ENCODE data around the gene CISD3.

- TF ChIP-seq CTCF (IDR thresholded peaks at IDR 0.05; ENCODE audit: control extremely low read depth in 1 of 3, insufficient read depth in 1 of 3, low read depth in 1 of 3, low read length in 3 of 3), result no peak
- no peak for TF ChIP-seq GABPA (IDR thresholded peaks at IDR 0.05; ENCODE audit: borderline replicate concordance, insufficient read depth, low read length)
- TF ChIP-seq POLR2AphosphoS5 (IDR thresholded peaks at IDR 0.05; ENCODE audit: low read depth, low read length), result no peak
- no peak for TF ChIP-seq POLR2A (IDR thresholded peaks at IDR 0.05; ENCODE audit: control extremely low read depth in 1 of 2, low read depth in 2 of 2, low read length in 2 of 2)
- TF ChIP-seq YY1 (IDR thresholded peaks at IDR 0.05; ENCODE audit: low read depth, low read length), result no peak
- no peak for TF ChIP-seq EP300 (IDR thresholded peaks at IDR 0.05; ENCODE audit: borderline replicate concordance in 1 of 2, low read depth in 2 of 2, low read length in 2 of 2)
- no peak for TF ChIP-seq NRF1 (IDR thresholded peaks at IDR 0.05; ENCODE audit: low read depth, low read length)
- TF ChIP-seq EZH2 (IDR thresholded peaks at IDR 0.05; ENCODE audit: low read depth, low read length, severe bottlenecking), result no peak
- TF ChIP-seq CHD2 (IDR thresholded peaks at IDR 0.05; ENCODE audit: low read length), result no peak
- TF ChIP-seq EGR1 (IDR thresholded peaks at IDR 0.05; ENCODE audit: borderline replicate concordance, low read depth, low read length), result no peak
Measured at GRCh38 chr17:38738686-38739085, 8.5 kb downstream of the CISD3 start.

All from H1 (cell line).